Fibroblast of peridontal ligament (primary cell): ENCODE results near the gene GRIN1.

ENCODE experiments used
- DNase-seq: peaks from one replicate; pipeline ENCODE4 v3.0.0-alpha.2; 2010; ENCODE audit errors: extremely low read depth

The GRIN1 gene

DNA sequence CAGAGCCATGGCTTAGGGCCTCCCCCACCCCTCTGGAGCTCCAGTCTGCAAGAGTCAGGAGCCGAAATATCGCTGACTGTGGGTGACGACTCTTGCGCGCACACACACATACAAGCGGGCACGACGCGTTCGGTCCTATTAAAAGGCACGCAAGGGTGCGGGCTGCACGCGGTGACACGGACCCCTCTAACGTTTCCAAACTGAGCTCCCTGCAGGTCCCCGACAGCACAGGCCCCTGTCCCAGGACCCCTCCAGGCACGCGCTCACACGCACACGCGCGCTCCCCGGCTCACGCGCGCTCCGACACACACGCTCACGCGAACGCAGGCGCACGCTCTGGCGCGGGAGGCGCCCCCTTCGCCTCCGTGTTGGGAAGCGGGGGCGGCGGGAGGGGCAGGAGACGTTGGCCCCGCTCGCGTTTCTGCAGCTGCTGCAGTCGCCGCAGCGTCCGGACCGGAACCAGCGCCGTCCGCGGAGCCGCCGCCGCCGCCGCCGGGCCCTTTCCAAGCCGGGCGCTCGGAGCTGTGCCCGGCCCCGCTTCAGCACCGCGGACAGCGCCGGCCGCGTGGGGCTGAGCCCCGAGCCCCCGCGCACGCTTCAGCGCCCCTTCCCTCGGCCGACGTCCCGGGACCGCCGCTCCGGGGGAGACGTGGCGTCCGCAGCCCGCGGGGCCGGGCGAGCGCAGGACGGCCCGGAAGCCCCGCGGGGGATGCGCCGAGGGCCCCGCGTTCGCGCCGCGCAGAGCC is at the start of gene GRIN1:
Gene GRIN1 (plus strand): TSS at position 433 of the 746 bp plus-strand sequence. CDS start 333 bp downstream, outside the sequence.
- no peak for DNase-seq

GRCh38 chr9:137089232-137089947 is 49.6 kb upstream of the GRIN1 start:
- DNase-seq, result no peak

- no peak for DNase-seq
These were observed 43.1 kb upstream of the GRIN1 start for GRCh38 chr9:137095664-137096517.

DNA sequence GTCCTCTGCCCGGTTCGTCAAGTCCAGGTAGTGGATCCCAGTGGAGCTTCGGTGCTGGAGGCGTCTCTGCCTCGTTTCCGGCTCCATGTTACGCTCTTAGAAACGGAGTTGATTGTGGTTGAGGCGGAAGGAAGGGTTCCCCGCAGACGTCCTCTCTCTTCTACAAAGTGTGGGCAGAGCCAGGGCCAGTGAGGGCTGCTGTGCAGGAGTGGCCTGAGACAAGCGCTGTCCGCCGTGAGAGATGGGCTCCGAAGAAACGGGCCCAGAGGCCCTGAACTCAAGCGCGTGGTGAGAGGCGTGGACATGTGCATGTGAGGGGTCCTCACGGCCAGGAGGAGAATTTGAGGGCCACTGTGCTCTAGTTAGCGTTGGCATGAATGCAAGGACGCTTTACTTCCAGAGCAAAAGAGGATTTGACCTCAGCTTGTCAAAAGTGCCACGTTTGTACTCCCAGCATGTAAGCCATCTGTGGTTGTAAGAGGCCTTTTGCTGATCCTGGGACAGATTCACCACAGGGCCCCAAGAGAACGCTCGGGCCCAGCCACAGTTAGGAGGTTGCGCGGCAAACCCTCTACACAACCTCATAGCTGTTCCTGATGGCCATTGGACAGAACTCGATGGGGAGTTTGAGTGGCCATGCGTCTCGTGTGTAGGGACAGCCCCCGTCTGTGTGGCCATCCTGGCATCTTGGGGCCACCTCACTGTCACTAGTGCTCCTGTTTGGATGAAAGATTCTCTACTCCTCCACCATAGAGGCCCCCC is 42.0 kb upstream of the GRIN1 start:
- DNase-seq, result no peak

- DNase-seq, result no peak
These were observed 41.0 kb upstream of the GRIN1 start for GRCh38 chr9:137097761-137098462.

DNA sequence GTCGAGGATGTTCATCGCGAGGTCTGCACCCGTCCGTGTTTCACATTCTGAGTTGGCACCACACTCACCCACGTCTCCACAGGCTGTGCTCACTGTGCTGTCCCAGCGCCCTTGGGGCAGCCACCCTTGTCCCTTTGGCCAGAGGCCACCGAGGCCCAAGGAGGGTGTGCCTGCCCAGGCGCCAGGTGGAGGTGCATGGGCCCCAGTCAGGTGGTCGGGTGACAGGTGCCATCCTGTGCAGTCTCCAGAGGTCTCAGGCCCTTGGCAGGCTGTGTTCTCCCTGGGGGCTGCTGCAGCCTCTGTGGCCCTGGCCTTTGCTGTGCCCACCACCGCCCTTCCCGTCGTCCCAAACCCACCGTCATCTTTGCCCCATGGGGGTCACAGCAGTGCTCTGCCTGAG is 39.7 kb upstream of the GRIN1 start:
- DNase-seq, result no peak

DNA sequence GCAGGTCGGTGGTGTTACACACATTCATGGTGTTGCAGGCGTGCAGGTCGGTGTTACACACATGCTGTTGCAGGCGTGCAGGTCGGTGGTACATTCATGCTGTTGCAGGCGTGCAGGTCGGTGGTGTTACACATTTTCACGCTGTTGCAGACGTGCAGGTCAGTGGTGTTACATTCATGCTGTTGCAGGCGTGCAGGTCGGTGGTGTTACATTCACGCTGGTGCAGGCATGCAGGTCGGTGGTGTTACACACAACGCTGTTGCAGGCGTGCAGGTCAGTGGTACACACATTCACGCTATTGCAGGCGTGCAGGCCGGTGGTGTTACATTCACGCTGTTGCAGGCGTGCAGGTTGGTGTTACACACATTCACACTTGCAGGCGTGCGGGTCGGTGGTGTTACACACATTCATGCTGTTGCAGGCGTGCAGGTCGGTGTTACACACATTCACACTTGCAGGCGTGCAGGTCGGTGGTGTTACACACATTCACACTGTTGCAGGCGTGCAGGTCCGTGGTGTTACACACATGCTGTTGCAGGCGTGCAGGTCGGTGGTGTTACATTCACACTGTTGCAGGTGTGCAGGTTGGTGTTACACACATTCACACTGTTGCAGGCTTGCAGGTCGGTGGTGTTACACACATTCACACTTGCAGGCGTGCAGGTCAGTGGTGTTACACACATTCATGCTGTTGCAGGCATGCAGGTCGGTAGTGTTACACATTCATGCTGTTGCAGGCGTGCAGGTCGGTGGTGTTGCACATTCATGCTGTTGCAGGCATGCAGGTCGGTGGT is 35.6 kb upstream of the GRIN1 start:
- no peak for DNase-seq

- no peak for DNase-seq
These were observed 32.9 kb upstream of the GRIN1 start for GRCh38 chr9:137105814-137106661.

DNA sequence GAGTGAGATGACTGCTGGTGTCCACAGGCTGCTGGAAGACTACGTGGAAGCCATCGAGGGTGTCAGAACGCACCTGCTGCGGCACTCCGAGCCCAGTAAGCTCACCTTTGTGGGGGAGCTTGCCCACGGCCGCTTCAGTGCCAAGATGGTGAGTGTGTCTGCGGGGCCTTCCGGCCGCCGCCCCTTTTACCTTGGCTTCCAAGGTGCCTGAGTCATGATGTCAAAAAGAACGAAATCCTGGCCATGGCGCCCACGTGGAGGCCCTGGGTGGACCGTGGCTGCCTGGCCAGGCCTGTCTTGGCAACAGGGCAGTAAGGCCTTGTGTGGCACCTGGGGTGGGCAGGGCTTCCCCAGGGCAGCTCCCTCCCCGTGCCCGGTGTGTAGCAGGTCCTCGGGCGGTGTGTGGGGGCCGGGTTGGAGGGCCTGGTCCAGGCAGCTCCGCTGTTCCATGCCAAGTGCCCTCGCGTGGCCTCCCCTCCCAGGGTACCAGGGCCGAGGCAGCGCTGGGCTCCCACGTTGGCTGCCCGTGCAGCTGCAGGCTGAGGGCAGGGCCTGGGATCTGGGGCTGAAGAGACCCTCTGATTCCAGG is 32.2 kb upstream of the GRIN1 start:
- no peak for DNase-seq

- DNase-seq, result no peak
These were observed 31.5 kb upstream of the GRIN1 start for GRCh38 chr9:137107312-137107921.

DNA sequence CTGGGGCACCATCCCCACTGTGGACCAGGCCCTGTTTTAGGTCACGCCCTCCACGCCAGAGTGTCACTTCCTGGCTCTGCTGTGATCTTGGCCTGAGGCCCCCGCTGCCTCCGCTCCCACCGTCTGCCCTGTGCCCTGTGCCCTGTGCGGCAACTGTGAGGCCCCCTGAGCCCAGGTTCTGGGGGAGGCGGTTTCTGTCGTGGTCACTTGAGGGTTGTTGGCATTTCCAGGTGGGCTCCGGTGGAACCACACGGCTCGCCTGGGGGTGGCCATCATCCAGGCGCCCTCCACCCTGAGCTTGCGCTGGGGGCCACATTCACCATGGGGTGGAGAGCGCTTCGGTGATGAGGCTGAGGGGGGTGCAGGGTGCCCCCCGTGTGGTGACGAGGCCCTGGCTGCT is 31.0 kb upstream of the GRIN1 start:
- DNase-seq, result no peak

- no peak for DNase-seq
These were observed 30.2 kb upstream of the GRIN1 start for GRCh38 chr9:137108608-137109249.

GRCh38 chr9:137109250-137110146 is 29.5 kb upstream of the GRIN1 start:
- DNase-seq, result no peak

- DNase-seq, result no peak
These were observed 28.6 kb upstream of the GRIN1 start for GRCh38 chr9:137110147-137110910.

GRCh38 chr9:137110911-137111787 is 27.8 kb upstream of the GRIN1 start:
- no peak for DNase-seq
